NCI-H524 treated with DMSO at 0.1 percent for 48 hours (cell line): ENCODE data around the gene KRTAP7-1.

Experiments
- DNase-seq: peaks from one replicate; lab custom pipeline; 2025; lab: John Stamatoyannopoulos, UW

The KRTAP7-1 gene

GRCh38 chr21:30829659-30830058 is at the start of gene KRTAP7-1:
TSS of gene KRTAP7-1 (minus strand) at chr21:30829759. CDS start at chr21:30829698, 61 bp downstream.
- no peak for DNase-seq

- DNase-seq, result no peak
Observed at GRCh38 chr21:30874526-30874925, 45.0 kb upstream of the KRTAP7-1 start.

DNA sequence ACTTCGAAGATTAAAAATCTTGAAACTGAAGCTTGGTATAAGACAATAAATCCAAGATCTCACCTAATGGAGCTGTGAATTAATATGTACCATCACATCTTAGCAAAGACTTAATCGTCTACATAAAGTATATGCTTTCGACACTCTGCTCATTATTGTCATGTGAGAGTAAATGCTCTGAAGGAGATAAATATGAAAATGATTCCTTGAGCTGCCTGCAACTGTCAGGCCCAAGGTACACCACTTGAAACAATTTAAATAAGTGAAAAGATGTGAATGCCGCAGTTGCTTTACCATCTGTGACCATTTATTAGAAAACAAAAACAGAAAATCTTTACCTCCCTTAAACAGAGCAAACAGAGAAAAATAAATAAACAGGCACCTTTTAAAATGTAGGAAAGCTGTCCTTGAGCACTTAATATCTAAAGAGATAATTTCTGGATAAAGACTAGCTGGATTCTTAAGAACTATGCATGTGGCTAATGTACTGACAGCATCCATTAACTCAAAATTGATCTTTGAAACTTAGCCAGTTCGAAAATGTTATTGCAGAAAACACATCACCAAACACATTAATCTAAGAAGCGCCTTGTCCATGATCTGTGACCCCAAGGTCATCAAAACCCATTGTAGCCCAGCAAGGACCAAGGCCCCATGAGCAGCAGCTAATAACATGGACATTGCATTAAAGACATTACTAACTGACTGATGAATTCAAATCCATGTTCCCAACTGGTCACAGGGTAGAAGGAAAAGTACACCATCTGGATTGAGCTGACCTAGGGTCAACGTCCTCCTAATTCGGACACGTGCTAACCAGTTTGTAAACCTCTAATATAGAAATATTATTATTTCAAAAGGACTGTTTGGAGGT is 18.3 kb upstream of the KRTAP7-1 start:
- no peak for DNase-seq

DNA sequence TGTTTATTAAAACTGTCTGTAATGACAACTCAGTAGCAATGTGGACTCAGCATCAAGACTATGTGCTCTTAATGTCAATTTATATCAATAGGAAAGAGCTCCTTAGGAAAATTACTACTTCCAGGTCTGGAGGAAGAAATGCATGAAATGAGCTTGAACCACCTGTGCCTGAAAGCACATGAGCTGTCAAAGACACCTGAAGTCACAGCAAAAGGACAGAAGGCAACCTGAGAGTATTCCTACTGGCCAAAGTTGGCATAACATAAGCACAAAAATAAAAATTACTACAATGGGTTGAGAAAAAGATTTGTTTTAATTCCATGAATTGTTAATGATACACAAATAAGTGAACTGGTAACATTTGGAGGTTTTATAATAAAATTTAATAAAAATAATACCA is 13.4 kb upstream of the KRTAP7-1 start:
- no peak for DNase-seq

GRCh38 chr21:30839304-30839703 is 9.7 kb upstream of the KRTAP7-1 start:
- DNase-seq, result no peak

DNA sequence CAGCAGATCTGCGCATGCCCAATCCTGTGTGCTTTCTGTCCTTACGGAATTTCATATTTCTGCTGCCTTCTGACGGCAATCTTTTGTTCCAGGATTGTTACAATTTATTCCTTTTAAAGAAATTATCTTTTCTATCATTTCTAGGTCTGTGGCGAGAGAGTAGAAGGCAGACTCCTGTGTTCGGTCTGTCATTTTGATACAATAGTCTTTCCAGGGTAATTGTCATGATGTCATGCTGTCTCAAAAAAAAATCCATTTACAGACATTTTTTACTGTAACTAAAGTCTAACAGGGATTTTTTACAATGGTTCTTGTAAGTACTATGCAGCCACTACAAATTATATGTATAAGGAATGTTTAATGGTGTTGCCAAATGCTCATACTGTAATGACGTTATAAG is 9.0 kb upstream of the KRTAP7-1 start:
- no peak for DNase-seq

- DNase-seq, result no peak
Observed at GRCh38 chr21:30831194-30831765, 1.7 kb upstream of the KRTAP7-1 start.

- DNase-seq, result no peak
Observed at GRCh38 chr21:30818837-30819610, 10.5 kb downstream of the KRTAP7-1 start.

DNA sequence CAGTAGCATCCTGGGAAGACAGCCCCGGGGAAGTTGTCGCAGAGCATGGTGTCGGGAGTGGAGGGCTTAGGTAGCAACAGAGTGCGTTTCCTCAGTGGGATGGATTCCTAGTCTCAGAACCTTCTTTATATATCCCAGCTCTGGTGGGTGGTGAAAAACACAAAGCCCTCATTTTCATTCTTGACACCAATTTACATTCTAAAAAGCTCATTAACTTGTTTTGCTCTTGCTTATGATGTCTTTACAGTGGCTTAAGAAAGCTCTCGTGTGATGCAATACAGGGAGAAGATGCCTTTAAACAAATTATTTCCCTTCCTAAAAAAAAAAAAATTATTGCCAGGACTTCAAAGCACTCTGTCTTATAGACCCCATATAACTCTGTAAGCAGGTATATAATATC is 16.4 kb downstream of the KRTAP7-1 start, which contains the start of gene KRTAP8-1:
TSS of gene KRTAP8-1 (minus strand) at position 101 of the 400 bp plus-strand sequence. CDS start at position 47, 54 bp downstream.
- no peak for DNase-seq

DNA sequence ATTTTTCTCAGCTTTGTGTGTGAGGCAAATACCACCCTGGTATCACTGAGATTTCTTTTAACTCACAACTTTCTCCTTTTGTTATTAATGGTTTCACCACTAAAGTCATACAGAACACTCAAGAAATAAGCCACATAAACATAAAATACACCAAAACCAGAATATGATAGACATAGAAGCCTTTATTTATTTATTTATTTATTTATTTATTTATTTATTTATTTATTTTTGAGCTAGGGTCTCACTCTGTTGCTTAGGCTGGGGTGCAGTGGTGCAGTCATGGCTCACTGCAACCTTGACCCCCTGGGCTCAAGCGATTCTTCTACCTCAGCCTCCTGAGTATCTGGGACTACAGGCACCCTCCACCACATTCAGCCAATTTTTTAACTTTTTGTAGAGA is 29.0 kb downstream of the KRTAP7-1 start:
- DNase-seq, result no peak

GRCh38 chr21:30793581-30794314 is 35.8 kb downstream of the KRTAP7-1 start:
- DNase-seq, result no peak

DNA sequence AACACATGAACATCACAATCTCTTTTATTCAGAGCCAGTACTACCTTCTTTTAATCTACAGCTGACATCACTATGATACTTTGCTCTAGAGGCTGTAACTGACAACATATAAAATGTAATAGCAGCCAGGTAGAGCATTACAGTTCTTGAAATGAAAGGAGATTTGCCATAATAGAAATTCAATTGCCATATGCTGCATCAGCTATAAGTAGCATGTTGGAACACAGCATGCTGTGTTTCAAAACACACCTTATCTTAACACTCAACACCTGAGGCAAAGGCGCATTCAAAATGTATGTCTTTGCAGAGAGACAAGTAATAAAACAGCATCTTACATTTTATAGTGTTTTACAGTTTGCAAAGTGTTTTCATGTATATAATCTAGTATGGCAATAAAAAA is 50.3 kb downstream of the KRTAP7-1 start:
- DNase-seq, result no peak
